Activated CD4-positive, alpha-beta T cell treated with anti-CD3 and anti-CD28 coated beads, Interleukin-2, amount 10 ng/mL, durations not matched to agents 24 days and 14 days (primary cell): ENCODE results near the gene ZSWIM1. TPM values are rescaled to one million over a fixed set of nuclear protein-coding genes. Genes with fewer than 3 reads are reported as not detected.
A peak's percentile ranks its signal among the peaks of the same experiment; 100 is the strongest.

Source experiments
- DNase-seq: peaks from one replicate; pipeline ENCODE4 v3.0.0; 2022
- H3K27ac Mint-ChIP-seq: one replicate; pipeline ENCODE4 v1.8.0; 2022; ENCODE audit warnings: mild to moderate bottlenecking, mixed read lengths
- H3K27me3 Mint-ChIP-seq: one replicate; pipeline ENCODE4 v1.8.0; 2022; ENCODE audit warnings: mixed read lengths
- H3K36me3 Mint-ChIP-seq: one replicate; pipeline ENCODE4 v1.8.0; 2022; ENCODE audit warnings: low read depth, mild to moderate bottlenecking, mixed read lengths
- H3K4me1 Mint-ChIP-seq: one replicate; pipeline ENCODE4 v1.8.0; 2021; ENCODE audit warnings: mixed read lengths
- H3K4me3 Mint-ChIP-seq: one replicate; pipeline ENCODE4 v1.8.0; 2022; ENCODE audit warnings: mild to moderate bottlenecking, moderate library complexity, mixed read lengths
- H3K9me3 Mint-ChIP-seq: one replicate; pipeline ENCODE4 v1.8.0; 2021; ENCODE audit warnings: mixed read lengths
- intact Hi-C: fragments of 100-400 bp; cut with micrococcal nuclease; formaldehyde crosslinking; loops from one replicate; pipeline ENCODE4 v1.15.1; 2023
- total RNA-seq: library from RNA; stranded (reverse); gene quantifications from 2 replicates; pipeline ENCODE4 v1.2.3, GENCODE V29; 2022

Gene ZSWIM1
- total RNA-seq = 9.4 and 10.4 TPM in 2 replicates

GRCh38 chr20:45880988-45881788, at the start of gene ZSWIM1:
TSS of gene ZSWIM1 (plus strand) at chr20:45881227. CDS start at chr20:45882593, 1,366 bp downstream.
- DNase-seq = peak; percentile 100
- Mint-ChIP-seq H3K4me3 (peak within 1 kb of the TSS; percentile 92), H3K9me3 (no peaks in the 10 kb centered on the region), H3K4me1 (peaks cover 33% of the 10 kb centered on the region), H3K27ac (peak within 1 kb of the TSS; percentile 82), H3K27me3 (no peaks in the 10 kb centered on the region), H3K36me3 (peaks cover 32% of the 10 kb centered on the region)
- intact Hi-C loops = loop anchor here (1.0 to 5.0 kb wide), 4 partner anchors 10 to 69 kb away; partner anchors contain the start of genes ACOT8, CTSA, NEURL2 and PCIF1

- peaks cover 6% of the 10 kb centered on the region for H3K4me1 Mint-ChIP-seq
- peaks cover 10% of the 10 kb centered on the region for H3K27me3 Mint-ChIP-seq
- intact Hi-C loops = no loop called here
- H3K9me3 Mint-ChIP-seq = no peaks in the 10 kb centered on the region
- peak overlapping the region; percentile 83 for H3K4me3 Mint-ChIP-seq
- no peak for DNase-seq
- H3K27ac Mint-ChIP-seq = no peak overlapping the region
- H3K36me3 Mint-ChIP-seq = no peaks in the 10 kb centered on the region
Measured at GRCh38 chr20:45832619-45833018, 48.4 kb upstream of the ZSWIM1 start.

- H3K36me3 Mint-ChIP-seq = no peaks in the 10 kb centered on the region
- H3K9me3 Mint-ChIP-seq = no peaks in the 10 kb centered on the region
- intact Hi-C loops = no loop called here
- peak within 1 kb of the TSS; percentile 58 for H3K27ac Mint-ChIP-seq
- H3K4me1 Mint-ChIP-seq = peaks cover 6% of the 10 kb centered on the region
- peak; percentile 79 for DNase-seq
- H3K4me3 Mint-ChIP-seq = peak within 1 kb of the TSS; percentile 83
- H3K27me3 Mint-ChIP-seq = peaks cover 10% of the 10 kb centered on the region
Measured at GRCh38 chr20:45833030-45833882, 47.8 kb upstream of the ZSWIM1 start, which contains the start of gene SNX21. TSS of gene SNX21 (plus strand) at chr20:45833799. CDS start at chr20:45833920, 121 bp downstream.

DNA sequence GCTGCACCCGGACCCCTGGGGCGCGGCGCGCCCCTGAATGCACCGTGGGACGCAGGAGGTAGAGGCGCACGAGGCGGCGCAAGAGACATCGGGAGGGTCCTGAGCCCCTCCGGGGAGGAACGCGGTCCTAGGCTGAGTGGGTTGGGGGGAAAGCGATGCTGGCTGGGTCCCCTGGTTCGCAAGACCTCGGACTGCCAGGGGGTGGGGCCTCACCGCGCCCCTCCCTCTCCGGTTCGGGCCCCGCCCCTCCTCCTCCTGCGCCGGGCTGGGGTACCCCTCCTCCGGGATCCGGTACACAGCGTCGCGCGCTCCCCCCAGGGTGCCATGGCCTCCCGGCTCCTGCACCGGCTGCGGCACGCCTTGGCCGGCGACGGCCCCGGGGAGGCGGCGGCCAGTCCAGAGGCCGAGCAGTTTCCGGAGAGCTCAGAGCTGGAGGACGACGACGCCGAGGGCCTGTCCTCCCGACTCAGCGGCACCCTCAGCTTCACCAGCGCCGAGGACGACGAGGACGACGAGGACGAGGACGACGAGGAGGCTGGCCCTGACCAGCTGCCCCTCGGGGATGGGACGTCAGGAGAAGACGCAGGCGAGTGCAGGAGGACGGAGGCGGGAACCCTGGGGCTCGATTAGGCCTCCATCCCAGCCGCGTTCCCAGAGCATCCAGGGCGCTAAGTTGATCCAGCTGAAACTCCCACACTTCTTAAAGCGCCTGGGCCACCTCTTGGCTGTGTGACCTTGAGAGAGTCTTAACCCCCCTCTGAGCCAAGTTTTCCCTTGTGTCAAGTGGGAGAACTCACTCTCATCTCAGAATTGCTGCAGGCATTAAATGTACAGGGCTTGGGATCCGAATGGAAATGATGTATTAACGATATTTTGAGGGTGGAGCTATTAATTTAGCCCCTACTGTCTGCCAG, 46.9 kb upstream of the ZSWIM1 start:
- Mint-ChIP-seq H3K9me3 (no peaks in the 10 kb centered on the region), H3K36me3 (no peaks in the 10 kb centered on the region), H3K27ac (no peak overlapping the region), H3K27me3 (peaks cover 10% of the 10 kb centered on the region), H3K4me1 (peaks cover 6% of the 10 kb centered on the region), H3K4me3 (peak overlapping the region; percentile 83)
- intact Hi-C loops = loop anchor here (2.0 kb wide), 1 partner anchor 23 kb away; the partner anchor contains the start of genes ACOT8 and ZSWIM3
- DNase-seq = peak; percentile 87

DNA sequence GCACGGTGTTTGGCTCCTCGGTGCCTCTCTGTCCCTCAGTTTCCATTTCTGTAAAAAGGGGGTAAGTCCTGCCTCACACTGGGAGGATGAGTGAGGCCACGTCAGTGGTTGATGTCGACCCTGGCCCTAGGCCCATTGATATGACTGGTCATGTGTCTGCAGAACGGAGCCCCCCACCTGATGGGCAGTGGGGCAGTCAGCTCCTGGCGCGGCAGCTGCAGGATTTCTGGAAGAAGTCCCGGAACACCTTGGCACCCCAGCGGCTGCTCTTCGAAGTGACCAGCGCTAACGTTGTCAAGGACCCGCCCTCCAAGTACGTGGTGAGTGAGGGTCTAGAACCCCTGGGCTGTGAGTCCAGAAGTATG, 46.2 kb upstream of the ZSWIM1 start:
- Mint-ChIP-seq H3K27me3 (peaks cover 10% of the 10 kb centered on the region), H3K27ac (no peak overlapping the region), H3K36me3 (no peaks in the 10 kb centered on the region), H3K4me3 (peak overlapping the region; percentile 83), H3K9me3 (no peaks in the 10 kb centered on the region), H3K4me1 (peaks cover 6% of the 10 kb centered on the region)
- no peak for DNase-seq
- intact Hi-C loops = loop anchor here (2.0 kb wide), 1 partner anchor 22 kb away; the partner anchor contains the start of genes ACOT8 and ZSWIM3

- H3K36me3 Mint-ChIP-seq = no peaks in the 10 kb centered on the region
- no peak overlapping the region for H3K27ac Mint-ChIP-seq
- DNase-seq = no peak
- peaks cover 8% of the 10 kb centered on the region for H3K27me3 Mint-ChIP-seq
- intact Hi-C loops = loop anchor here (2.0 kb wide), 1 partner anchor 21 kb away; the partner anchor contains the start of genes ACOT8 and ZSWIM3
- H3K4me3 Mint-ChIP-seq = no peak overlapping the region
- H3K9me3 Mint-ChIP-seq = no peaks in the 10 kb centered on the region
- peaks cover 6% of the 10 kb centered on the region for H3K4me1 Mint-ChIP-seq
Measured at GRCh38 chr20:45835329-45835765, 45.7 kb upstream of the ZSWIM1 start.

GRCh38 chr20:45835825-45836224, 45.2 kb upstream of the ZSWIM1 start:
- Mint-ChIP-seq H3K4me1 (peaks cover 6% of the 10 kb centered on the region), H3K27ac (no peak overlapping the region), H3K4me3 (peak overlapping the region; percentile 40), H3K27me3 (peaks cover 4% of the 10 kb centered on the region), H3K36me3 (no peaks in the 10 kb centered on the region), H3K9me3 (no peaks in the 10 kb centered on the region)
- DNase-seq = no peak
- intact Hi-C loops = loop anchor here (2.0 kb wide), 1 partner anchor 21 kb away; the partner anchor contains the start of genes ACOT8 and ZSWIM3

DNA sequence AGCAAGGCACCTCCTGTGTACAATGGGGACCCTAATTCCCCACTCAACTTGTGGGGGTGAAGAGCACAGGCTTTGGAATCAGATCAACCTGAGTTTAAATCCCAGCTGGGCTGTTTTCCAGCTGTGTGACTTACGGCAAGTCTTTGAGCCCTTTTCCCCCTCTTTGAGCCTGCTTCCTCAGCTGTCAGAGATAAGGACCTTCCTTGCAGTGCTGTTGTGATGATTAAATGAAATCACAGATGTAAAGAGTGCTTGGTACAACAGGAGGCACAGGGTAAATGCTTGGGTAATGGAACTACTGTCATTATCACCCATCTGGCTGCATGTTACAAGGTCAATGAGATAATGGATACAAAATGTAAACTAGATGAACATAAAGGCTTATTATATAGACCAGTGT, 44.2 kb upstream of the ZSWIM1 start:
- Mint-ChIP-seq H3K4me3 (no peak overlapping the region), H3K27ac (no peak overlapping the region)
- intact Hi-C loops = no loop called here

GRCh38 chr20:45840700-45841198, 40.3 kb upstream of the ZSWIM1 start:
- H3K27ac Mint-ChIP-seq = no peak overlapping the region
- H3K27me3 Mint-ChIP-seq = no peaks in the 10 kb centered on the region
- intact Hi-C loops = no loop called here
- no peaks in the 10 kb centered on the region for H3K9me3 Mint-ChIP-seq
- H3K36me3 Mint-ChIP-seq = peaks cover 20% of the 10 kb centered on the region
- no peak for DNase-seq
- H3K4me1 Mint-ChIP-seq = peaks cover 4% of the 10 kb centered on the region
- H3K4me3 Mint-ChIP-seq = no peak overlapping the region

More for the DNA sequence above, 44.2 kb upstream of the ZSWIM1 start:
- no peaks in the 10 kb centered on the region for H3K9me3 Mint-ChIP-seq
- H3K4me1 Mint-ChIP-seq = peaks cover 6% of the 10 kb centered on the region
- H3K27me3 Mint-ChIP-seq = peaks cover under 1% of the 10 kb centered on the region
- H3K36me3 Mint-ChIP-seq = no peaks in the 10 kb centered on the region
- DNase-seq = no peak

DNA sequence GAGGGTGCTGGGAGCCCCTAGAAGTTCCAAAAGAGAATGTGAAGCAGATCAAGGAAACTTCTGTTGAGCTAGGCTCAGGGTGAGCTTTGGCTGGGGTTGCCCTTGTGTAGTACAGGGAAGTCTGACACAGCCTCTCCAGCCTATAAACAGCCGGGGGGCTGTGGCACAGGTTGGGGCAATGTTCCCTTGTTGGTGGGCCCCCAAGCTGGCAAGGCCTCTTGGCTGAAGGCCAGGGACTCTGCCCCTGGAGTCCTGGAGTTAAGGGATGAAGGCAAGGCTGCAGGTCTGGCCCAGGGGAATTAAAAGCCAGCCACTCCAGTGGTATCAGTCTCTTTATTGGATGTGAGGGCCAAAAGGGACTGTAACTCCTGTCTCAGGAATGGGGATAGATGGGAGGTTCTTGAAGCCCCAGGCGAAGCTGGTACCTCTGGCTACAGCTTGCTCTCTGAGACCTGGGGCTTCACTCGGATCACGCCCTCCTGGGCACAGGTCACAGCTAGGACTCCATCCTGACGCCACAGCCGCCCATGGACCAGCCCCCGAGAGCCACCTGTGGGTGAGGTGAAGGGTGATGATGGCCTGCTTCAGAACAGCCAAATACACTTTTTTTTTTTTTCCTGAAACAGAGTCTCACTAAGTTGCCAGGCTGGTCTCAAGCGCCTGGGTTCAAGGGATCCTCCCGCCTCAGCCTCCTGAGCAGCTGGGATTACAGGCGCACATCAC, 39.5 kb upstream of the ZSWIM1 start:
- DNase-seq = no peak
- peaks cover 24% of the 10 kb centered on the region for H3K36me3 Mint-ChIP-seq
- H3K27ac Mint-ChIP-seq = no peak overlapping the region
- intact Hi-C loops = no loop called here
- H3K4me3 Mint-ChIP-seq = no peak overlapping the region
- peaks cover 3% of the 10 kb centered on the region for H3K4me1 Mint-ChIP-seq
- no peaks in the 10 kb centered on the region for H3K9me3 Mint-ChIP-seq
- no peaks in the 10 kb centered on the region for H3K27me3 Mint-ChIP-seq

DNA sequence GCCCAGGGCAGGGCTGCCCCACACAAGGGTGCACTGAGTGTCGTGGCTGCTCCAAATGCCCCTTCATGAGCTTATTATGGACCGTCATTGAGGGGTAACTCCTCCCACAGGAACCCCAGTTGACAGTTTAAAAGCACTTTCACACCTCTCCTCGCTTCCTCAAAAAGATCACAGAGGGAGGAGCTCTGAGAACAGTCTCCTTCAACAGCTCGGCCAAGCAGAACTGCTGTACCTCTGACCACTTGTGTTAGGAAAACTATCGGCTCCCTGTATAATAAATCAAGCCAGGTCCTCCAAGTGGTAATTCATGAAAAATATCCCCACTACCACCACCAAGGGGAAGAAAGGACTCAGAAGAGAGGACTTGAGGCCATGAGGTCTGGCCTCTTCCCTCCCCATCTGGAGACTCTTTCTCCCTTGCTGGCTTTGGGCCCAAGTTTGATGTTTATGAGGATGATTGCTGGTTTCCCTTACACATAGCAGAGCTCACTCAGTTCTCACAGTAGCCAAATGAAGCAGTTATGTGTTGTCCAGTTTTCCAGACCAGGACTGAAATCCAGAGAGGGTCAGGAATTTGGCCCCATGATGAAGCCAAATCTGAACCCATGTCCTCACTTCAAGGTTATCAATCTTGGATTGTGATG, 38.7 kb upstream of the ZSWIM1 start:
- H3K36me3 Mint-ChIP-seq = peaks cover 24% of the 10 kb centered on the region
- no peak overlapping the region for H3K27ac Mint-ChIP-seq
- H3K4me3 Mint-ChIP-seq = no peak overlapping the region
- H3K27me3 Mint-ChIP-seq = no peaks in the 10 kb centered on the region
- H3K4me1 Mint-ChIP-seq = peaks cover 3% of the 10 kb centered on the region
- DNase-seq = no peak
- intact Hi-C loops = no loop called here
- no peaks in the 10 kb centered on the region for H3K9me3 Mint-ChIP-seq

GRCh38 chr20:45843506-45843905, 37.5 kb upstream of the ZSWIM1 start:
- no peaks in the 10 kb centered on the region for H3K27me3 Mint-ChIP-seq
- H3K9me3 Mint-ChIP-seq = no peaks in the 10 kb centered on the region
- no peak overlapping the region for H3K4me3 Mint-ChIP-seq
- peaks cover 3% of the 10 kb centered on the region for H3K4me1 Mint-ChIP-seq
- H3K36me3 Mint-ChIP-seq = peaks cover 24% of the 10 kb centered on the region
- no peak for DNase-seq
- H3K27ac Mint-ChIP-seq = no peak overlapping the region
- intact Hi-C loops = no loop called here
